ENCODE data around the gene MYL5. TPM values are rescaled to one million over a fixed set of nuclear protein-coding genes. Genes with fewer than 3 reads are reported as not detected.

Gene MYL5
- total and polyA plus RNA-seq, 7 experiments from 2014 or later: 5.8 to 32.7 (median 21.4) TPM

GRCh38 chr4:649293-649625 is 25.1 kb upstream of the MYL5 start:
- Mint-ChIP-seq H3K4me3 (no peak overlapping the region), H3K27me3 (peaks cover 0 to 35% (median 17%) of the 10 kb centered on the region in 5 donors), H3K27ac (no peak overlapping the region), H3K4me1 (peaks cover 0 to 8% (median 7%) of the 10 kb centered on the region in 7 donors), H3K36me3 (no peaks in the 10 kb centered on the region), H3K9me3 (peaks cover 0 to 4% (median 0%) of the 10 kb centered on the region in 11 donors)
- no peak overlapping the region for H3K27ac ChIP-seq (ENCODE audit: low read depth, low read length)
- no peak overlapping the region for H3K4me3 ChIP-seq (ENCODE audit: low read length)
- intact Hi-C loops (cut with micrococcal nuclease): no loop called here
- H3K4me1 ChIP-seq (ENCODE audit: control insufficient read depth in 2 of 2, insufficient read depth in 2 of 2, low read length in 2 of 2): no peaks in the 10 kb centered on the region
- ChIA-PET CTCF (no interaction called here), POLR2A (no interaction called here)
- no peak for DNase-seq
- H3K27me3 ChIP-seq (ENCODE audit: control insufficient read depth in 2 of 2, insufficient read depth in 2 of 2, low read length in 2 of 2): peaks cover 0 to 3% of the 10 kb centered on the region in 2 donors
- no peak for ATAC-seq
- H3K36me3 ChIP-seq (ENCODE audit: control insufficient read depth in 2 of 3, insufficient read depth in 3 of 3, low read length in 3 of 3): no peaks in the 10 kb centered on the region
- no peaks in the 10 kb centered on the region for H3K9me3 ChIP-seq (ENCODE audit: control insufficient read depth in 2 of 3, low read length in 3 of 3)

DNA sequence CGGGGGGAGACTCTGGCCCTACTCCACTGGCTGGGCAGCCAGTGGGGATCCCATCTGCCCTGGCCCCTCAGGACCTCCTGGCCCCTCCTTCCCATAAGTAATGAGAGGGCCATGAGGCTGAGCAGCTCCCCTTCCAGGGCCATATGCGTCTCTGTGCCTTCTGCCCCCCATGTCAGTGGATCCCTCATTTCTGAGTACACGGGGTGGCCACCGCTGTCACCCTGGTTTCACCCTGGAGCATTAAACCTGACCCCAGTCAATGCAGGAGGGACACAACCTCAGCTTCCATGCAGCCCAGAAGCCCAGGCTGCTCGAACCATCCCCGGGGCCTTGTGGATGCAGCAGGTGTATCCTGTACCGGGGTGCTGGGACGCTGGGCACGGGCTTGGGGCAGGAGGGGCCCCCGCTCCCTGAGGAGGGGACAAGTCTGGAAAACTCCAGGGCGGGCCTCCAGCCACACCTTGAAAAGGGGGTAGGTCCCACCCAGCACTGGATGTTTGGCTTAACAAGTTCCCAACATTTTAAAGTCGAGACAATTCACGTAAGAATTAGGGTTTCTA is 24.5 kb upstream of the MYL5 start:
- Mint-ChIP-seq H3K9me3 (peaks cover 0 to 2% (median 0%) of the 10 kb centered on the region in 11 donors), H3K27me3 (peaks cover 0 to 35% (median 17%) of the 10 kb centered on the region in 5 donors), H3K4me3 (no peak overlapping the region), H3K27ac (no peak overlapping the region), H3K36me3 (no peaks in the 10 kb centered on the region), H3K4me1 (peaks cover 0 to 8% (median 7%) of the 10 kb centered on the region in 7 donors)
- POLR2A ChIA-PET: no interaction called here
- H3K27ac ChIP-seq (ENCODE audit: low read depth, low read length): no peak overlapping the region
- H3K36me3 ChIP-seq (ENCODE audit: control insufficient read depth in 2 of 3, insufficient read depth in 3 of 3, low read length in 3 of 3): no peaks in the 10 kb centered on the region
- H3K27me3 ChIP-seq (ENCODE audit: control insufficient read depth in 2 of 2, insufficient read depth in 2 of 2, low read length in 2 of 2): peaks cover 0 to 3% of the 10 kb centered on the region in 2 donors
- intact Hi-C loops (cut with micrococcal nuclease): no loop called here
- H3K4me1 ChIP-seq (ENCODE audit: control insufficient read depth in 2 of 2, insufficient read depth in 2 of 2, low read length in 2 of 2): no peaks in the 10 kb centered on the region
- no peak overlapping the region for H3K4me3 ChIP-seq (ENCODE audit: low read length)
- no peaks in the 10 kb centered on the region for H3K9me3 ChIP-seq (ENCODE audit: control insufficient read depth in 2 of 3, low read length in 3 of 3)
- no peak for DNase-seq
- CTCF ChIA-PET: no interaction called here
- no peak for ATAC-seq

DNA sequence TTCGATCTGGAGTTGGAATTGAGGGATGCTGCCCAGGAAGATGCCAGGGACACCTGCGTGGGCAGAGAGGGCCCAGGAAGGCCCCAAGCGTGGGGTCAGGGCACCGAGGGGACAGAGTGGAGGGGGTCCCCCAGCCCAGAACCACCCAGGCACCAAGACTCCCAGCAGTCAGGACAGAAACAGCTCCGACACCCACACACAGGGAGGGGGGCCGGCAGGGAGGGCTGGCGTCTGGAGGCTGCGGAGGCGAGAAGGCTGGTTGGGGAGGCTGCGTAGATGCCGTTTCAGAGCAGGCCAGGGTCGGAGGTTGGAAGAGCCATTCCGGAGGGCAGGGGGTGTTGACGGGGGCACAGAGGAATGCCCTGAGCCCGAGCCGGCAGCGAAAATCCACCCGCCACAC is 23.9 kb upstream of the MYL5 start:
- ChIA-PET POLR2A (no interaction called here), CTCF (no interaction called here)
- H3K36me3 Mint-ChIP-seq: no peaks in the 10 kb centered on the region
- DNase-seq: no peak
- peaks cover 0 to 8% (median 7%) of the 10 kb centered on the region in 7 donors for H3K4me1 Mint-ChIP-seq
- ATAC-seq: no peak
- Histone ChIP-seq H3K4me1 (ENCODE audit: control insufficient read depth in 2 of 2, insufficient read depth in 2 of 2, low read length in 2 of 2) (no peaks in the 10 kb centered on the region), H3K4me3 (ENCODE audit: low read length) (no peak overlapping the region), H3K36me3 (ENCODE audit: control insufficient read depth in 2 of 3, insufficient read depth in 3 of 3, low read length in 3 of 3) (no peaks in the 10 kb centered on the region), H3K27me3 (ENCODE audit: control insufficient read depth in 2 of 2, insufficient read depth in 2 of 2, low read length in 2 of 2) (peaks cover 0 to 3% of the 10 kb centered on the region in 2 donors), H3K27ac (ENCODE audit: low read depth, low read length) (no peak overlapping the region), H3K9me3 (ENCODE audit: control insufficient read depth in 2 of 3, low read length in 3 of 3) (no peaks in the 10 kb centered on the region)
- intact Hi-C loops (cut with micrococcal nuclease): no loop called here
- H3K27me3 Mint-ChIP-seq: peaks cover 0 to 32% (median 14%) of the 10 kb centered on the region in 5 donors
- no peak overlapping the region for H3K27ac Mint-ChIP-seq
- H3K4me3 Mint-ChIP-seq: no peak overlapping the region
- H3K9me3 Mint-ChIP-seq: no peaks in the 10 kb centered on the region

- Mint-ChIP-seq H3K4me1 (peaks cover 0 to 5% (median 2%) of the 10 kb centered on the region in 7 donors), H3K27ac (no peak overlapping the region), H3K27me3 (peaks cover 0 to 27% (median 6%) of the 10 kb centered on the region in 5 donors), H3K9me3 (no peaks in the 10 kb centered on the region), H3K4me3 (no peak overlapping the region), H3K36me3 (no peaks in the 10 kb centered on the region)
- DNase-seq: no peak
- ChIA-PET POLR2A (no interaction called here), CTCF (no interaction called here)
- Histone ChIP-seq H3K4me3 (ENCODE audit: low read length) (no peak overlapping the region), H3K36me3 (ENCODE audit: control insufficient read depth in 2 of 3, insufficient read depth in 3 of 3, low read length in 3 of 3) (no peaks in the 10 kb centered on the region), H3K4me1 (ENCODE audit: control insufficient read depth in 2 of 2, insufficient read depth in 2 of 2, low read length in 2 of 2) (no peaks in the 10 kb centered on the region), H3K27me3 (ENCODE audit: control insufficient read depth in 2 of 2, insufficient read depth in 2 of 2, low read length in 2 of 2) (no peaks in the 10 kb centered on the region), H3K27ac (ENCODE audit: low read depth, low read length) (no peak overlapping the region), H3K9me3 (ENCODE audit: control insufficient read depth in 2 of 3, low read length in 3 of 3) (no peaks in the 10 kb centered on the region)
- intact Hi-C loops (cut with micrococcal nuclease): no loop called here
- ATAC-seq: no peak
These were observed 23.1 kb upstream of the MYL5 start for GRCh38 chr4:650951-651883.

GRCh38 chr4:651884-652642 is 22.3 kb upstream of the MYL5 start:
- Mint-ChIP-seq H3K36me3 (no peaks in the 10 kb centered on the region), H3K27ac (no peak overlapping the region), H3K4me1 (no peaks in the 10 kb centered on the region), H3K4me3 (no peak overlapping the region), H3K9me3 (no peaks in the 10 kb centered on the region), H3K27me3 (peaks cover 0 to 18% (median 0%) of the 10 kb centered on the region in 5 donors)
- no peaks in the 10 kb centered on the region for H3K36me3 ChIP-seq (ENCODE audit: control insufficient read depth in 2 of 3, insufficient read depth in 3 of 3, low read length in 3 of 3)
- ChIA-PET POLR2A (no interaction called here), CTCF (no interaction called here)
- DNase-seq (no peak), ATAC-seq (no peak)
- intact Hi-C loops (cut with micrococcal nuclease): no loop called here
- H3K27ac ChIP-seq (ENCODE audit: low read depth, low read length): no peak overlapping the region
- H3K4me1 ChIP-seq (ENCODE audit: control insufficient read depth in 2 of 2, insufficient read depth in 2 of 2, low read length in 2 of 2): no peaks in the 10 kb centered on the region
- H3K4me3 ChIP-seq (ENCODE audit: low read length): no peak overlapping the region
- no peaks in the 10 kb centered on the region for H3K27me3 ChIP-seq (ENCODE audit: control insufficient read depth in 2 of 2, insufficient read depth in 2 of 2, low read length in 2 of 2)
- H3K9me3 ChIP-seq (ENCODE audit: control insufficient read depth in 2 of 3, low read length in 3 of 3): no peaks in the 10 kb centered on the region

GRCh38 chr4:653080-653821 is 21.1 kb upstream of the MYL5 start:
- no peak for DNase-seq
- CTCF ChIA-PET: no interaction called here
- no peaks in the 10 kb centered on the region for H3K4me1 Mint-ChIP-seq
- H3K36me3 Mint-ChIP-seq: no peaks in the 10 kb centered on the region
- Histone ChIP-seq H3K27me3 (ENCODE audit: control insufficient read depth in 2 of 2, insufficient read depth in 2 of 2, low read length in 2 of 2) (no peaks in the 10 kb centered on the region), H3K36me3 (ENCODE audit: control insufficient read depth in 2 of 3, insufficient read depth in 3 of 3, low read length in 3 of 3) (no peaks in the 10 kb centered on the region), H3K9me3 (ENCODE audit: control insufficient read depth in 2 of 3, low read length in 3 of 3) (no peaks in the 10 kb centered on the region), H3K4me1 (ENCODE audit: control insufficient read depth in 2 of 2, insufficient read depth in 2 of 2, low read length in 2 of 2) (no peaks in the 10 kb centered on the region), H3K4me3 (ENCODE audit: low read length) (no peak overlapping the region), H3K27ac (ENCODE audit: low read depth, low read length) (no peak overlapping the region)
- intact Hi-C loops (cut with micrococcal nuclease): no loop called here
- no peaks in the 10 kb centered on the region for H3K9me3 Mint-ChIP-seq
- ATAC-seq: no peak
- no peak overlapping the region for H3K27ac Mint-ChIP-seq
- H3K27me3 Mint-ChIP-seq: peaks cover 0 to 13% (median 0%) of the 10 kb centered on the region in 5 donors
- POLR2A ChIA-PET: no interaction called here
- no peak overlapping the region for H3K4me3 Mint-ChIP-seq
